ENCODE data around the gene GNB1.

- TF ChIP-seq EZH2 (IDR thresholded peaks at IDR 0.05) (no peak), POLR2AphosphoS5 (IDR thresholded peaks at IDR 0.05; ENCODE audit: borderline replicate concordance, low read depth, low read length) (no peak)
These were observed 2.6 kb upstream of the GNB1 start for GRCh38 chr1:1893291-1893985.
